ENCODE data around the gene FSTL4. TPM values are rescaled to one million over a fixed set of nuclear protein-coding genes. Genes with fewer than 3 reads are reported as not detected.

Gene FSTL4
- total and polyA plus RNA-seq, 2 of the 13 experiments (the other 11 are each of a cell fraction or from before 2014, with no cell fraction given): 2.1 to 3.0 TPM

DNA sequence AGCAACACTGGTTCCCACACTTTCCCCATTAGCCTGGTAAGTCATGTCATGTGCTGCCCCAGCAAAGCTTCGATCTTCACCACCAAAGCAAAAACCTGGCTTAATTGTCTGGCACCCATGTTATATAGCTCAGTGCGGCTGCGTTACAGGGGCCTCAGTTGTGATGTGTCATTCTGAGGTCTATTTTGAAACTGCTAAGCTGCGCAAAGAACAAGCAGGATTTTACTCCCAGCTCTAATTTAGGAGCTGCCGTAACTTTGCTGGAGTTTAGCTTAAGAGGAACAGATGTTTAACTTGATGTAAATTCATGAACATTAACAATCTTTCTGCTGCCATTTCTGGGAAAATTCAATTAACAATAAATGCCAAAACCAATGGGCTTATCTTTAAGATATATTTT lies 286.5 kb downstream of the FSTL4 start:
- WGBS (ENCODE audit: low lambda C conversion rate): 58% methylated on average over 5 of the region's 5 CpGs
- no peak for TF ChIP-seq ZMYM3 (CRISPR knock-in tag; IDR thresholded peaks at IDR 0.05)
- no peak for TF ChIP-seq RFX5 (IDR thresholded peaks at IDR 0.05; ENCODE audit: low read depth, low read length)
- Histone ChIP-seq H4K20me1 (ENCODE audit: insufficient read depth, low read length) (no peaks in the 10 kb centered on the region), H3K9me3 (ENCODE audit: low read length) (no peaks in the 10 kb centered on the region), H3K27ac (ENCODE audit: extremely low read length, insufficient read depth, low read length) (no peak overlapping the region), H3K4me1 (ENCODE audit: insufficient read depth, low read length) (no peaks in the 10 kb centered on the region), H3K27me3 (ENCODE audit: control insufficient read depth in 1 of 2, insufficient read depth in 2 of 2, low read length in 2 of 2) (peaks cover 5 to 41% of the 10 kb centered on the region in 2 experiments; a peak in 4 of 5 replicates), H3K36me3 (replicated peaks in 1 of 2; ENCODE audit: control insufficient read depth in 1 of 2, insufficient read depth in 2 of 2, low read length in 2 of 2) (no peaks in the 10 kb centered on the region), H3K9ac (ENCODE audit: insufficient read depth, low read depth, low read length) (no peak overlapping the region), H3K79me2 (ENCODE audit: insufficient read depth, low read length) (no peaks in the 10 kb centered on the region), H3K4me2 (ENCODE audit: low read depth, low read length) (no peak overlapping the region), H3K4me3 (replicated peaks in 1 of 3; ENCODE audit: insufficient read depth in 1 of 3, low read depth in 2 of 3, low read length in 3 of 3) (no peak overlapping the region), H2AFZ (ENCODE audit: low read length) (no peak overlapping the region)
- FAIRE-seq: no peak
- DNase-seq (ENCODE audit: low spot score): no peak
- ChIA-PET CTCF (ENCODE audit: low intra/inter-chr PET ratio, low total read pairs) (no interaction called here), POLR2A (no interaction called here)
- no peak for ATAC-seq
- in situ Hi-C loops (cut with HindIII; ENCODE audit: extremely low pct_ligation_motif_present, low pct_unique_long_range_greater_than_20kb) (no loop called here), intact Hi-C loops (cut with micrococcal nuclease; ENCODE audit: unreplicated experiment) (no loop called here)
- no TSS peak for BruUV-seq (replicated peaks)

DNA sequence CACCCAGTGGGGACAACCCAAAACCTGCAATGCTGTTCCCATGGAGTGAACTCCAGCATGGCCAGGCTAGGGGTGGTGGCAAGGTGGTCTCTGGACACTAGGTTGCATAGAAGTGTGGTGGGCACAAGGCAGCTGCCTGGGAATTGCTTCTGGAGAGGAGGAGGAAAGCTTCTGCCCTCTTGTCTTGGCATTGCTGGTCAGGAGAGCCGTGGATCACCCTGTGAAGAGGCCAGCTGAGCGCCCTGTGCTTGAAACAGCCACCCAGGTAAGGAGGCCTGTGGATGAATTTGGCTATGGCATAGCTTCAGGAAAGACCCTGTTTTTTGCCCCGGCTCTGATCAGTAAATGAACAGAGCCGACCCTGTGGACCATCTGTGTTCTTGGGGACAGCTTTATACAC lies 287.4 kb downstream of the FSTL4 start:
- Histone ChIP-seq H4K20me1 (ENCODE audit: insufficient read depth, low read length) (no peaks in the 10 kb centered on the region), H3K36me3 (replicated peaks in 1 of 2; ENCODE audit: control insufficient read depth in 1 of 2, insufficient read depth in 2 of 2, low read length in 2 of 2) (no peaks in the 10 kb centered on the region), H2AFZ (ENCODE audit: low read length) (no peak overlapping the region), H3K4me2 (ENCODE audit: low read depth, low read length) (no peak overlapping the region), H3K9me3 (ENCODE audit: low read length) (no peaks in the 10 kb centered on the region), H3K4me3 (replicated peaks in 1 of 3; ENCODE audit: insufficient read depth in 1 of 3, low read depth in 2 of 3, low read length in 3 of 3) (no peak overlapping the region), H3K79me2 (ENCODE audit: insufficient read depth, low read length) (no peaks in the 10 kb centered on the region), H3K27ac (ENCODE audit: extremely low read length, insufficient read depth, low read length) (no peak overlapping the region), H3K4me1 (ENCODE audit: insufficient read depth, low read length) (no peaks in the 10 kb centered on the region), H3K9ac (ENCODE audit: insufficient read depth, low read depth, low read length) (no peak overlapping the region), H3K27me3 (ENCODE audit: control insufficient read depth in 1 of 2, insufficient read depth in 2 of 2, low read length in 2 of 2) (peaks cover 4 to 37% of the 10 kb centered on the region in 2 experiments; a peak in 3 of 5 replicates)
- 13% methylated on average over 4 of the region's 4 CpGs for WGBS (ENCODE audit: low lambda C conversion rate)
- FAIRE-seq (no peak), DNase-seq (ENCODE audit: low spot score) (no peak), ATAC-seq (no peak)
- CTCF ChIA-PET (ENCODE audit: low intra/inter-chr PET ratio, low total read pairs): no interaction called here
- POLR2A ChIA-PET: no interaction called here
- intact Hi-C loops (cut with micrococcal nuclease; ENCODE audit: unreplicated experiment): no loop called here
- in situ Hi-C loops (cut with HindIII; ENCODE audit: extremely low pct_ligation_motif_present, low pct_unique_long_range_greater_than_20kb): no loop called here
- no TSS peak for BruUV-seq (replicated peaks)
- TF ChIP-seq MIER2 (CRISPR knock-in tag; IDR thresholded peaks at IDR 0.05) (no peak), BRCA1 (CRISPR knock-in tag; IDR thresholded peaks at IDR 0.05) (no peak), EED (CRISPR knock-in tag; IDR thresholded peaks at IDR 0.05) (no peak), XRCC5 (optimal IDR thresholded peaks at IDR 0.05; ENCODE audit: low read length) (no peak), PAX8 (CRISPR knock-in tag; IDR thresholded peaks at IDR 0.05; ENCODE audit: borderline replicate concordance) (no peak), SRF (IDR thresholded peaks at IDR 0.05; ENCODE audit: low read depth, low read length) (no peak), ZFP36L2 (CRISPR knock-in tag; IDR thresholded peaks at IDR 0.05) (no peak), ZKSCAN5 (CRISPR knock-in tag; IDR thresholded peaks at IDR 0.05) (no peak)
- TF ChIP-seq, protein P1, sequence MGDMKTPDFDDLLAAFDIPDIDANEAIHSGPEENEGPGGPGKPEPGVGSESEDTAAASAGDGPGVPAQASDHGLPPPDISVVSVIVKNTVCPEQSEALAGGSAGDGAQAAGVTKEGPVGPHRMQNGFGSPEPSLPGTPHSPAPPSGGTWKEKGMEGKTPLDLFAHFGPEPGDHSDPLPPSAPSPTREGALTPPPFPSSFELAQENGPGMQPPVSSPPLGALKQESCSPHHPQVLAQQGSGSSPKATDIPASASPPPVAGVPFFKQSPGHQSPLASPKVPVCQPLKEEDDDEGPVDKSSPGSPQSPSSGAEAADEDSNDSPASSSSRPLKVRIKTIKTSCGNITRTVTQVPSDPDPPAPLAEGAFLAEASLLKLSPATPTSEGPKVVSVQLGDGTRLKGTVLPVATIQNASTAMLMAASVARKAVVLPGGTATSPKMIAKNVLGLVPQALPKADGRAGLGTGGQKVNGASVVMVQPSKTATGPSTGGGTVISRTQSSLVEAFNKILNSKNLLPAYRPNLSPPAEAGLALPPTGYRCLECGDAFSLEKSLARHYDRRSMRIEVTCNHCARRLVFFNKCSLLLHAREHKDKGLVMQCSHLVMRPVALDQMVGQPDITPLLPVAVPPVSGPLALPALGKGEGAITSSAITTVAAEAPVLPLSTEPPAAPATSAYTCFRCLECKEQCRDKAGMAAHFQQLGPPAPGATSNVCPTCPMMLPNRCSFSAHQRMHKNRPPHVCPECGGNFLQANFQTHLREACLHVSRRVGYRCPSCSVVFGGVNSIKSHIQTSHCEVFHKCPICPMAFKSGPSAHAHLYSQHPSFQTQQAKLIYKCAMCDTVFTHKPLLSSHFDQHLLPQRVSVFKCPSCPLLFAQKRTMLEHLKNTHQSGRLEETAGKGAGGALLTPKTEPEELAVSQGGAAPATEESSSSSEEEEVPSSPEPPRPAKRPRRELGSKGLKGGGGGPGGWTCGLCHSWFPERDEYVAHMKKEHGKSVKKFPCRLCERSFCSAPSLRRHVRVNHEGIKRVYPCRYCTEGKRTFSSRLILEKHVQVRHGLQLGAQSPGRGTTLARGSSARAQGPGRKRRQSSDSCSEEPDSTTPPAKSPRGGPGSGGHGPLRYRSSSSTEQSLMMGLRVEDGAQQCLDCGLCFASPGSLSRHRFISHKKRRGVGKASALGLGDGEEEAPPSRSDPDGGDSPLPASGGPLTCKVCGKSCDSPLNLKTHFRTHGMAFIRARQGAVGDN (CRISPR knock-in tag; IDR thresholded peaks at IDR 0.05): no peak

Measured in HepG2 (cell line).